MCF 10A (cell line): ENCODE data around the gene HM13. TPM values are rescaled to one million over a fixed set of nuclear protein-coding genes. Genes with fewer than 3 reads are reported as not detected.

Experiments
- BruUV-seq: library from RNA; stranded (reverse); fragments of 400-500 nt; replicated peaks from 2 replicates; lab custom pipeline; 2021; lab: Mats Ljungman, UMichigan
- CTCF ChIA-PET: fragments of 300-600 bp; sonication (Branson Sonifier 250); formaldehyde crosslinking; extraction: SDS; loops from one replicate; lab custom pipeline; 2021; ENCODE audit warnings: antibody characterized with exemption, inconsistent platforms; lab: Yijun Ruan, JAX
- POLR2A ChIA-PET: fragments of 300-600, 350-650 bp; sonication (Branson Sonifier 250); formaldehyde crosslinking; extraction: SDS; loops from one replicate; lab custom pipeline; 2020; ENCODE audit warnings: antibody characterized with exemption, inconsistent platforms; lab: Yijun Ruan, JAX
- DNase-seq: peaks from one replicate; pipeline ENCODE4 v3.0.0-alpha.2; 2018; ENCODE audit not compliant: unreplicated experiment
- H3K27ac Mint-ChIP-seq: one replicate; pipeline ENCODE4 v1.8.0; 2022; ENCODE audit warnings: mild to moderate bottlenecking, low read depth, mixed read lengths; ENCODE audit not compliant: unreplicated experiment
- H3K27me3 Mint-ChIP-seq: one replicate; pipeline ENCODE4 v1.8.0; 2022; ENCODE audit warnings: mixed read lengths; ENCODE audit not compliant: insufficient read depth, unreplicated experiment
- H3K36me3 Mint-ChIP-seq: one replicate; pipeline ENCODE4 v1.8.0; 2022; ENCODE audit warnings: mild to moderate bottlenecking, moderate library complexity, mixed read lengths; ENCODE audit not compliant: insufficient read depth, unreplicated experiment
- H3K4me1 Mint-ChIP-seq: one replicate; pipeline ENCODE4 v1.8.0; 2022; ENCODE audit warnings: mixed read lengths; ENCODE audit not compliant: insufficient read depth, unreplicated experiment
- H3K4me3 Mint-ChIP-seq: one replicate; pipeline ENCODE4 v1.8.0; 2022; ENCODE audit warnings: mild to moderate bottlenecking, moderate library complexity, mixed read lengths; ENCODE audit not compliant: unreplicated experiment
- H3K9me3 Mint-ChIP-seq: one replicate; pipeline ENCODE4 v1.8.0; 2022; ENCODE audit warnings: mixed read lengths; ENCODE audit not compliant: unreplicated experiment
- CTCF ChIP-seq: fragments of 200-600 bp; IDR thresholded peaks from one replicate; pipeline ENCODE4 v1.8.0; 2022; ENCODE audit warnings: antibody characterized with exemption, mild to moderate bottlenecking; ENCODE audit not compliant: unreplicated experiment
- intact Hi-C: fragments of 100-400 bp; cut with micrococcal nuclease; formaldehyde crosslinking; loops from 2 replicates; pipeline ENCODE4 v1.14.1; 2022
- total RNA-seq: library from RNA; stranded (reverse); gene quantifications from 2 replicates; pipeline ENCODE4 v1.2.3, GENCODE V29; 2022

The HM13 gene
- total RNA-seq, 1 experiment from 2014 or later, result 276 TPM

DNA sequence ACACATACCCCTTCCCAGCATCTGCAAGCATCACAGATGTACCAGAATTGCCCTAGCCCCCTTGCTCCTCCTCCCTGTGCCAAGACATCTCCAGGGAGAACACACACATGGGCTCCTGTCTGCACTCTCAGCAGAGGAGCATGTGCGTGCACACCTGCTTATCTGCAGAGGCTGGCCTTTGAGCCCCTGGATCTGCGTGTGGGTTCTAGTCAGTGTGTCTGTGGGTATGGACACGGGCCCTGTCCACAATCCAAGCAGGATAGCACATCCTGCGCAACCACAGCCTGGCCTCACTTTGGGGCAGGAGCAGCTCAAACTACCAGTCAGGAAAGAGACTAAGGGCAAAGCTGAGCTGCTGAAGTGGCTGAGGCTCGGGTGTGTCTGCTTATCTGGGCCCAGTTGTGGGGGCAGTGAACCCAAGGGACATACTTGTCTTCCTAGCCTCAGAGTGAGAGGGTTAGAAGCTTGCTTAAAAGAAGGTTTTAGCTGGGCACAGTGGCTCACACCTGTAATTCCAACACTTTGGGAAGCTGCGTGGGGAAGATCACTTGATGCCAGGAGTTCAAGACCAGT, 41.0 kb downstream of the HM13 start:
- Mint-ChIP-seq H3K9me3 (no peaks in the 10 kb centered on the region), H3K27me3 (no peaks in the 10 kb centered on the region), H3K36me3 (peaks cover 71% of the 10 kb centered on the region), H3K4me1 (peaks cover 12% of the 10 kb centered on the region), H3K27ac (peak overlapping the region; percentile 12), H3K4me3 (no peak overlapping the region)
- CTCF ChIA-PET, result interaction anchor here (0.6 to 31.0 kb wide), 9 partner anchors 4 to 306 kb away, joined by 3 to 1902 read pairs (median 11); partner anchors contain the start of gene ID1
- intact Hi-C loops, result no loop called here
- POLR2A ChIA-PET, result interaction anchor here (0.9 to 30.6 kb wide), 3 partner anchors 8 to 54 kb away, joined by 5 to 1321 read pairs (median 23); partner anchors contain the start of gene ID1
- TF ChIP-seq CTCF, result no peak
- no TSS peak for BruUV-seq
- DNase-seq, result no peak

DNA sequence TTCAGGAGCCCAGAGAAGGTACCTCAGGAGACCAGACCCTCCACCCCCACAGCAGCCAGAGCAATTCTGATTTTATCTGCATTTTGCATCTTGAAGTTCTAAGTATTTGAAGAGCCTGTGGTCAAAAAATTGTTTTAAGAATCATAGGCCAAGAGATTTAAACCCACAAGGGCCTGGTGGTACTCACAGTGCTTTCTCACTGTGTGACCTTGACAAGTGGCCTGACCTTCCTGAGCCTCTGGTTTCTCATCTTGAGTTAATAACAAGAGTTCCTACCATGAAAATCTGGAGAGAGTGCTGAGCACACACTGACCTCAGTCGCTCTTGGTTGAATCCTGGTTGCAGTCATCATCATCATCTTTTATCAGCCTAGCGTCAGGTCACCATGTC, 45.5 kb downstream of the HM13 start:
- peaks cover 72% of the 10 kb centered on the region for H3K36me3 Mint-ChIP-seq
- no peak for TF ChIP-seq CTCF
- no peaks in the 10 kb centered on the region for H3K27me3 Mint-ChIP-seq
- ChIA-PET CTCF (interaction anchor here (0.6 to 31.0 kb wide), 21 partner anchors 11 to 170 kb away, joined by 3 to 1902 read pairs (median 10); partner anchors contain the start of gene ID1), POLR2A (interaction anchor here (0.6 to 30.6 kb wide), 15 partner anchors 8 to 187 kb away, joined by 3 to 1321 read pairs (median 10); partner anchors contain the start of genes ID1 and TPX2)
- H3K27ac Mint-ChIP-seq, result peak overlapping the region; percentile 85
- H3K9me3 Mint-ChIP-seq, result no peaks in the 10 kb centered on the region
- intact Hi-C loops, result loop anchor here (1.0 to 2.0 kb wide), 2 partner anchors 45 to 53 kb away; partner anchors contain the start of gene HM13
- BruUV-seq, result no TSS peak
- H3K4me3 Mint-ChIP-seq, result no peak overlapping the region
- H3K4me1 Mint-ChIP-seq, result peaks cover 30% of the 10 kb centered on the region
- DNase-seq, result no peak

DNA sequence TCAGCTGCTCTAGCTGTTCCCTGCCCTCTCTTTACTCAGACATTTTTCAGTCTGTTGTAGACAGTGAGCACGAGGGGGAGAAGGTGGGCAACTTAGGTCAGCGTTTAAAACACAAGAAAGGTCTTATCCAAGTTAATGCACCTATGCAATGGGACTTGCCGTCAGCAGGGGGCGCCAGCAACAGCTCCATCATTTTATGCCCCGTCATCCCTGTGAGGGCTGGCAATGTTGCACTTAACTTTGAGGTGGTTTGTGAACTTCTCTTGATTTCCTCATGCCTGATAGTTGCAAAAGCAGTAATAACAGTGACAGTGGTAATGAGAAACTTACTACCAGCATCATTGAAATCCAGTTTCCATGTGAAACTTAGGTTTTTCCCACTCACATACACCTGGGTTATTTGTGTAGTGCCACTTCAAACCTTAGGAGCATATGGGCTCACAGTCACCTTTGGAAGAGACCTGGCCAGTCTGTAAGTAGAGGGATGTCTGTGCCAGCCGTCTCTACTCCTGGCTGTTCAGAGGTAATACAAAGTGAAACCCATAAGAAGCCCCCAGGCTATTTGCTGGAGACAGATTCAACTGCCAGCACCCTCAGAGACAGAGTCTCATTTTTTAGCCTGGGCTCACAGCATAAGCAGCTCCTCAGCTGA, 46.0 kb downstream of the HM13 start:
- POLR2A ChIA-PET, result interaction anchor here (0.5 to 30.6 kb wide), 23 partner anchors 9 to 1031 kb away, joined by 3 to 1321 read pairs (median 6); partner anchors contain the start of genes BCL2L1, ID1 and TPX2
- H3K36me3 Mint-ChIP-seq, result peaks cover 70% of the 10 kb centered on the region
- H3K27me3 Mint-ChIP-seq, result no peaks in the 10 kb centered on the region
- no TSS peak for BruUV-seq
- intact Hi-C loops, result loop anchor here (1.0 to 2.0 kb wide), 2 partner anchors 45 to 52 kb away; partner anchors contain the start of gene HM13
- H3K9me3 Mint-ChIP-seq, result no peaks in the 10 kb centered on the region
- H3K4me3 Mint-ChIP-seq, result peak overlapping the region; percentile 45
- DNase-seq, result peak; percentile 87
- TF ChIP-seq CTCF, result peak; percentile 94
- H3K27ac Mint-ChIP-seq, result peak overlapping the region; percentile 85
- peaks cover 30% of the 10 kb centered on the region for H3K4me1 Mint-ChIP-seq
- CTCF ChIA-PET, result interaction anchor here (0.7 to 31.0 kb wide), 25 partner anchors 11 to 169 kb away, joined by 3 to 1902 read pairs (median 9); partner anchors contain the start of genes BCL2L1 and ID1
